Nucleus accumbens (tissue), 56 donors: ENCODE measurements around the gene ZNF70.

Source experiments
- DNase-seq, 56 donors: peaks; one replicate each; lab custom pipeline; 2025; lab: John Stamatoyannopoulos, UW

The ZNF70 gene

GRCh38 chr22:23722724-23723123 is 28.2 kb downstream of the ZNF70 start:
- no peak for DNase-seq

- no peak for DNase-seq
These were observed 28.8 kb downstream of the ZNF70 start for GRCh38 chr22:23722160-23722559.

GRCh38 chr22:23720855-23721254 is 30.1 kb downstream of the ZNF70 start:
- DNase-seq = no peak

DNA sequence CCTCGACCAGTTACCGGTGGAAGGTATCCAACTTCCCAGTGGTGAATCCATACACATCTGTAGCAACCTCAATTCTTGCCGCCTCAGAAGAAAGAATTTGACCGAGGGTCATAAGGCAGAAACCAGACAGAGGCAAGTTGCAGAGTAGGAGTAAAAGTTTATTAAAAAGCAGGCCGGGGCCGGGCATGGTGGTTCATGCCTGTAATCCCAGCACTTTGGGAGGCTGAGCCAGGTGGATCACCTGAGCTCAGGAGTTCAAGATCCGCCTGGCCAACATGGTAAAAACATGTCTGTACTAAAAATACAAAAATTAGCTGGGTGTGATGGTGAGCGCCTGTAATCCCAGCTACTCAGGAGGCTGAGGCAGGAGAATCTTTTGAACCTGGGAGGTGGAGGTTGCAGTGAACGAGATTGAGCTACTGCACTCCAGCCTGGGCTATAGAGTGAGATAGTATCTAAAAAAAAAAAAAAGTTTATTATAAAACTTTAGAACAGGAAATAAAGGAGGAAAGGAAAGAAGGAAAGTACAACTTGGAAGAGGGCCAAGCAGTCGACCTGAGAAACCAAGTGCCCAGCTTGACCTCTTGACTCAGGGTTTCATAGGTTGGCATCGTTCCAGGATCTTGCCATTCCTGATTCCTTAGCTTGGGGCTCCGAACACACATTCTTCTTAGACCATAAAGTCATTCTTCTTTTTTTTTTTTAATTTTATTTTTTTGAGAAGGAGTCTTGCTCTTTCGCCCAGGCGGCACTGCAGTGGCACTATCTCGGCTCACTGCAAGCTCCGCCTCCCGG is 32.3 kb downstream of the ZNF70 start:
- DNase-seq = peak in 1 of 56 donors; percentile 5

DNA sequence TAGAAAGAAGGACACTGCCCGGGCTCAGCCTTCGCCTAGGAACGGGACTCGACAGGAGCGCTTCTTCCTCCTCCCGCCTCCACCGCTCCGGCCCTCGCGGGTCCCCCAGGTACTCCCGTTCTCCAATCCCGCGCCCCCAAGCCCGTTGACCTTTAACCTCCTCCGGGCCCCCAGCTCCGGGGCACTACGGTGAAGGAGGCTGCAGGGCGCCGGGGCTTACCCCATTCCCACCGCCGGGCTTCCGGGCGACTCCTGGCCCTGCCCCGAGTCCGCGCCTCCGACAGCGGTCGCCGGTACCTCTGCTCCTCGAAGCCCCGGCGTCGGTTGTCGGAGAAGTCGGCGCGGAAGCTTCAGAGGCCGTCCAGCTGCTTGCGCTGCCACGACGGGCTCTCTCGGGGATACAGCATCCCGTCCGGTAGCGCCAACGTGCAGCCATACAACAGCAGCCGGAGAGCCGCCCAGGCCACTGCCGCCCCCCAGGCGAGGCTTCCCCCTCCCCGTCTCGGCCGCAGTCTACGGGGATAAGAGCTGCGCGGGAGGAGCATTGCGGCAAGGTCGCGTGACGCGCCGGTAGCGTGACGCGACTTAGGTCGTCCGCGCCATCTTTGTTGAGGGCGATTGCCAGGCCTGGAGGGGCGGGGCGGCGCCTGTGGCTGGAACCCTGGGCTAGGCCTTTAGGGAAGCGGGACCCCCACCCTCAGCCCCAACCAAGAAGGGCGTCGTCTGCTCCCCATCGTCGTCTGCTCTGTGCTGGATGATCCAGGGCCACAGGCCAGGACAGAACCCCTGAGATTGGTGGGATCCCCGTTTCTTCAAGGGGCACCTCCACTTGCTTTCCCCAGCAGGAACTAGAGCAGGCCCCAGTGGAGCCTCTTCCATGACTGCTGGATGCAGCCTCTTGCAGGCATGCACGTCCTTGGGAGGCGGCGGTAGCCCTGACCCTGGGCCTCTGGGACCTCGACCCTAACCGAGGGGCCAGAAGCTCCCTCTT is 33.8 kb downstream of the ZNF70 start:
- peak; percentile 28 to 90 (median 78) for DNase-seq

GRCh38 chr22:23715806-23716375 is 35.0 kb downstream of the ZNF70 start:
- DNase-seq = no peak

DNA sequence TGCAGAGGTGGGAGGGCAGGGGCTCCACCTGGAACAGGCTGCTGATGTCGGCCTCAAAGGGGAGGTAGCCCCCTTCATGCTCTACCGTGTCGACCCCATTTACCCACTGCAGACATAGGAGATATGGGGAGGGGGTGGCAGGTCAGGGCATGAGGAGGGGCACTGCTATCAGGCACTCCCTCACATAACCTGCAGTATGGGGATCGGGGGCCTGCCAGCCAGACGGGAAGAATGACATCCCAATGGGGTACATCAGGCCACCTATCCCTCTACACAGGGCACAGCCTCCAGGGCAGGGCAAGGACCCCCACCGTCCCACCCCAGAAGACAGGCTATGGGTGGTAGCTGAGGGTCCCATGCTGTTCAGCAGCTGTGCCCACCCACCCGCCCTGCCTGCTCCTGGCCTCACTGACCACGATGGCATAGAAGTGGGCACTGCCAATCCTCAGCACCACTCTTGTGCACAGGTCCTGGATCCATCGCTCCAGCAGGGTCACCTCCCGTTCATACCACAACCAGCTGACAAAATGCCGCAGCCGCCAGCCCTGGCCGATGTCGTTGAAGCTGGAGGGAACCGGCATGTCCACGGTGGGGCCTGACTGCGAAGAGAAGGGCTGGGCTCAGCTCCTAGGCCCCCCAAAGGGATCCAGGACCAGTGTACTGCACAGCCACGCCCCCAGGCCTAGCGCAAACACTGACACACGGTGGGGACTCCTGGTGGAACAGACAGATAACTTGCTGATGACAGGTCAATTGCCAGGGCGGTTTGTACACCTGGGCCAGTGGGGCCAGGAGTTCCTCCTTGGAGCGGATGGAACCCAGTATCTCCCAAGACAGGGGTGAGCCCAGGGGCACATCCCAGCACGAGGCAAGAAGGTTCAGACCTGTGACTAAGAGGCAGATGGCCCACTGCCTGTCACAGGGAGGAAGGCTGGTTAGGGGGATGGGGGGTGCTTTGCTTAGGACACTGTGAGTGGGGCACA is 36.0 kb downstream of the ZNF70 start:
- no peak for DNase-seq

GRCh38 chr22:23713696-23714595 is 37.0 kb downstream of the ZNF70 start:
- DNase-seq = no peak

- DNase-seq = no peak
These were observed 38.7 kb downstream of the ZNF70 start for GRCh38 chr22:23712256-23712655.

DNA sequence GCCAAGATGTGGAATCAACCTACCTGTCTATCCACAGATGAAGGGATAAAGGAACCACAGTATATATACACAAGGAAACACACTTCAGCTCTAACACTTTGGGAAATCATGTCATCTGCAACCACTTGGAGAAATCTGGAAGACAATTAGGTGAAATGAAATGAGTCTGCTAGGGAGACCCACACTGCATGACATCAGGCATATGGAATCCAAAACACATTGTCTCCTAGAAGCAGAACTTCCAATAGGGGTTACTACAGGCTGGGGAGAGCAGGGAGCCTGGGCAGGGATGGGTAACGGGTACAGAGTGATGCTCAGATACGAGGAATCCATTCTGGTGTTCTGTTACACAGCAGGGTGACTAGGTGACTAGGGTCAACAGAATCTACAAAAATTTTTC is 41.8 kb downstream of the ZNF70 start:
- DNase-seq = no peak

DNA sequence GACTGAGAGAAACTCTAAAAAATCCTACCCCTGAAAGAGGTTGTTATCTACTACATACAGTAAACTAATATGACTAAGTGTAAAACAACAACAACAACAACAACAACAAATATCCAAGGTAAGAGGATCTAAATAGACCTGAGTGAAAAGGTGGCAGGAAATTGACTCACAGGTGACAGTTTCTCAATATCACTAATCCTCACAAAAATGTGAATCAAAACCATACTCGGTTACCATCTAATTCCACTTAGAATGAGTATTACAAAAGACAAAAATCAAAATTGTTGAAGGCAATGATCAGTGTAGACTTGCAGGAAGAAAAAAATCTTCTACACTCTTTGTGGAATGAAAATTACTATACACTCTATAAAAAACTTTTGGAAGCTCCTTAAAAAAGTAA is 42.6 kb downstream of the ZNF70 start:
- DNase-seq = no peak

- no peak for DNase-seq
These were observed 45.6 kb downstream of the ZNF70 start for GRCh38 chr22:23705358-23705757.

DNA sequence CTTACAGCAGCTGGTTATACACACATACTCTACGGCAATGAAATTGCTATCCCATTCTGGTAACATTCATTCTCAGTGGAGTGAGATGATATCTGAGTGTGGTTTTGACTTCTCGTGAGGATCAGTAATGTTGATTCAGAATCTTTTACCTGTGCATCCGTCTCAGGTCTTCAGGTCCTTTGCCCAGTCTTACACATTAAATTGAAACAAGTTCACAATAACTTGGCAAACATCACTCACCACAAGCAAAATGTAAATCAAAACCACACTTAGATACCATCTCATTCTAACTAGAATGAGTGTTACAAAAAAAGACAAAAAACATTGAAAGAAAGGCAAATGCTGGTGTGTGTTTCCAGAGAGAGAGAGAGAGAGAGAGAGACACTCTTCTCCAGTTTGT is 46.1 kb downstream of the ZNF70 start:
- no peak for DNase-seq

- DNase-seq = no peak
These were observed 46.9 kb downstream of the ZNF70 start for GRCh38 chr22:23704062-23704461.

GRCh38 chr22:23700706-23701105 is 50.2 kb downstream of the ZNF70 start:
- no peak for DNase-seq

DNA sequence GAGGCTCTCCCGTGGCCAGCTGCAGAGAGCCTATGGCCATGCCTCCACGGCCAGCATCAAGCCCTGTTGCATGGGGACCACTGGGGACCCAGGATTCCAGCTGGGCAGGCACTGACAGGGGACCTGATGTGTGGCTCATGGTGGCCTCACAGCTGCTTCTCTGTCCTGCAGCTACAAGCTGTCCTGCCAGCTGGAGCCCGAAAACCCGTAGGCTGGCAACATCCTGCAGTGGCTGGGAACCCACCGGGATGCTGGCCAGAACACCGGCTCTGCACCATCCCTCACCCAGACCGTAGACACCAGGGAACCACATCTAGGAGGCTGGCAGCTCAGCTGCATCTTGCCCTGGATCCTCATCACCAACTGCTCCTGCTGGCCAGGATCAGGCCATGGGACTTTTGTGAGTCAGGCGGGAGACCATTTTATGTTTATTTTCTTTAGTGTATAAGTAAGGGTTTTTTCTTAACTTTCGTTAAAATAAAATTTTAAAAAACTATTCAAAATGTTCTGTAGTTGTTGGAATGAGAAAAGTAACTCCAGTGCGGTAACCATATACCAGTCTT is 52.2 kb downstream of the ZNF70 start:
- no peak for DNase-seq

DNA sequence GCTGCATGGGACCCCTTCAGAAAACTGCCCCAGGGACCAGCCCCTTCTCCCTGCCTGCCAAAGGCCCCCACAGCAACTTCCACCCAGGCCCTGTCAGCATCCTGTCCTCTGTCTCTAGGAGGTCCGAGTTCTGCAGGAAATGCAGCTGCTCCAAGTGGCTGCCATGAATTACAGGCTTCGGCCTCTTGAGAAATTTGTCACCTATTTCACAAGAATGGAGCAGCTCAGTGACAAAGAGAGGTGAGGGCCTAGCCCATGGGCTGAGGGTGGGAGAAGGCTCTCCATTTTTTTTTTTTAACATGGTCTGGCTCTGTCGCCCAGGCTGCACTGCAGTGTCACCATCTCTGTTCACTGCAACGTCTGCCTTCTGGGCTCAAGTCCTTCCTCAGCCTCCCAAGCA is 52.8 kb downstream of the ZNF70 start:
- DNase-seq = no peak
